Neural cell (in vitro differentiated cells): ENCODE data around the gene CFAP43. TPM values are rescaled to one million over a fixed set of nuclear protein-coding genes. Genes with fewer than 3 reads are reported as not detected.
A peak's percentile ranks its signal among the peaks of the same experiment; 100 is the strongest.

Experiments used
- H2AFZ ChIP-seq: fragments of 200-600, 300-800 bp; sonication (generic), shearing (Covaris generic); 2 replicates; pipeline ENCODE4 v1.6.0; 2014; ENCODE audit warnings: low read depth, mild to moderate bottlenecking, antibody characterized with exemption, low read length, moderate library complexity
- H3F3A ChIP-seq: fragments of 200-600 bp; shearing (Covaris generic); 2 replicates; pipeline ENCODE4 v1.6.1; 2016; ENCODE audit warnings: mild to moderate bottlenecking, moderate library complexity, mixed read lengths, antibody characterized with exemption, low read length; ENCODE audit not compliant: insufficient read depth, poor library complexity, severe bottlenecking
- H3K27ac ChIP-seq: fragments of 200-600, 300-800 bp; sonication (generic), shearing (Covaris generic); 2 replicates; pipeline ENCODE4 v1.5.1; 2014; ENCODE audit warnings: mild to moderate bottlenecking, low read length, moderate library complexity
- H3K27me3 ChIP-seq: fragments of 300-800, 200-600 bp; sonication (generic), shearing (Covaris generic); 2 replicates; pipeline ENCODE4 v1.6.0; 2014; ENCODE audit warnings: mild to moderate bottlenecking, low read depth, low read length, moderate library complexity; ENCODE audit not compliant: insufficient read depth
- H3K36me3 ChIP-seq: fragments of 300-800, 200-600 bp; sonication (generic), shearing (Covaris generic); 2 replicates; pipeline ENCODE4 v1.5.1; 2014; ENCODE audit warnings: mild to moderate bottlenecking, antibody characterized with exemption, low read length, moderate library complexity; ENCODE audit not compliant: insufficient read depth
- H3K4me2 ChIP-seq: fragments of 300-800, 200-600 bp; sonication (generic), shearing (Covaris generic); 2 replicates; pipeline ENCODE4 v1.6.0; 2014; ENCODE audit warnings: mild to moderate bottlenecking, low read length
- H3K4me3 ChIP-seq: fragments of 300-800, 200-600 bp; sonication (generic), shearing (Covaris generic); 2 replicates; pipeline ENCODE4 v1.5.1; 2014; ENCODE audit warnings: mild to moderate bottlenecking, low read length, moderate library complexity
- H3K79me2 ChIP-seq: fragments of 200-600 bp; shearing (Covaris generic); replicated peaks from 2 replicates; pipeline ENCODE4 v1.6.0; 2014; ENCODE audit warnings: mild to moderate bottlenecking, low read length, moderate library complexity; ENCODE audit not compliant: insufficient read depth
- H3K9ac ChIP-seq: fragments of 300-800, 200-600 bp; sonication (generic), shearing (Covaris generic); 2 replicates; pipeline ENCODE4 v1.6.1; 2016; ENCODE audit warnings: mild to moderate bottlenecking, low read length, mixed read lengths
- H3K9me2 ChIP-seq: fragments of 200-600 bp; shearing (Covaris generic); 2 replicates; pipeline ENCODE4 v1.6.1; 2016; ENCODE audit warnings: mild to moderate bottlenecking, low read length, mixed read lengths; ENCODE audit not compliant: insufficient read depth
- H3K9me3 ChIP-seq: fragments of 200-600, 300-800 bp; sonication (generic), shearing (Covaris generic); 2 replicates; pipeline ENCODE4 v1.6.1; 2016; ENCODE audit warnings: mild to moderate bottlenecking, mixed run types, low read length, moderate library complexity, mixed read lengths
- H4K20me1 ChIP-seq: fragments of 200-600 bp; shearing (Covaris generic); 2 replicates; pipeline ENCODE4 v1.6.1; 2016; ENCODE audit warnings: mild to moderate bottlenecking, mixed run types; ENCODE audit not compliant: insufficient read depth
- CTCF ChIP-seq: fragments of 450-650 bp; IDR thresholded peaks from 2 replicates; pipeline ENCODE4 v1.5.1; 2014; ENCODE audit warnings: antibody characterized with exemption, mild to moderate bottlenecking, moderate library complexity; ENCODE audit not compliant: poor library complexity, severe bottlenecking
- EP300 ChIP-seq: fragments of 450-650 bp; conservative IDR thresholded peaks from 2 replicates; pipeline ENCODE4 v1.6.1; 2014; ENCODE audit warnings: antibody characterized with exemption, mild to moderate bottlenecking, moderate library complexity; ENCODE audit not compliant: poor library complexity, severe bottlenecking
- EZH2 ChIP-seq: fragments of 200-600, 300-800 bp; shearing (Covaris generic), sonication (generic); IDR thresholded peaks from 2 replicates; pipeline ENCODE4 v1.6.1; 2014; ENCODE audit warnings: antibody characterized with exemption, low read length, borderline replicate concordance, mild to moderate bottlenecking; ENCODE audit not compliant: insufficient read depth, poor library complexity, severe bottlenecking
- MXI1 ChIP-seq: fragments of 450-650 bp; conservative IDR thresholded peaks from 2 replicates; pipeline ENCODE4 v1.6.1; 2014; ENCODE audit warnings: antibody characterized with exemption, mild to moderate bottlenecking; ENCODE audit not compliant: poor library complexity, severe bottlenecking
- POLR2AphosphoS5 ChIP-seq: IDR thresholded peaks from 2 replicates; pipeline ENCODE4 v1.6.1; 2012
- RAD21 ChIP-seq: fragments of 450-650 bp; conservative IDR thresholded peaks from 2 replicates; pipeline ENCODE4 v1.6.1; 2014; ENCODE audit warnings: antibody characterized with exemption, mild to moderate bottlenecking, moderate library complexity
- REST ChIP-seq: IDR thresholded peaks from 2 replicates; pipeline ENCODE4 v1.6.1; 2012; ENCODE audit warnings: borderline replicate concordance
- SMC3 ChIP-seq: fragments of 450-650 bp; conservative IDR thresholded peaks from 2 replicates; pipeline ENCODE4 v1.6.1; 2014; ENCODE audit warnings: antibody characterized with exemption, mild to moderate bottlenecking, moderate library complexity; ENCODE audit not compliant: poor library complexity
- TAF1 ChIP-seq: IDR thresholded peaks from 2 replicates; pipeline ENCODE4 v1.6.1; 2012; ENCODE audit warnings: low read depth
- polyA plus RNA-seq: library from polyadenylated mRNA; depleted of rRNA; stranded (reverse); fragments of >200 nt; gene quantifications from 2 replicates; pipeline ENCODE4 v1.2.3, GENCODE V29; 2014

The CFAP43 gene
- polyA plus RNA-seq, 1 donor from 2014 or later = 5.0 TPM

GRCh38 chr10:104121485-104122224 is 110.5 kb downstream of the CFAP43 start, which contains the start of gene SFR1:
SFR1 (plus strand) TSS chr10:104122171; CDS start chr10:104122184, 13 bp downstream.
- no peaks in the 10 kb centered on the region for H3K27me3 ChIP-seq
- no peaks in the 10 kb centered on the region for H3K36me3 ChIP-seq
- no peaks in the 10 kb centered on the region for H3F3A ChIP-seq
- H3K79me2 ChIP-seq = no peaks in the 10 kb centered on the region
- H4K20me1 ChIP-seq = no peaks in the 10 kb centered on the region
- peak within 1 kb of the TSS; percentile 81 for H3K9ac ChIP-seq
- H3K9me2 ChIP-seq = no peaks in the 10 kb centered on the region
- H3K4me2 ChIP-seq = peak within 1 kb of the TSS; percentile 86
- peak within 1 kb of the TSS; percentile 88 for H3K27ac ChIP-seq
- H2AFZ ChIP-seq = peak within 1 kb of the TSS; percentile 90
- no peaks in the 10 kb centered on the region for H3K9me3 ChIP-seq
- peak; percentile 95 for TF ChIP-seq CTCF
- TF ChIP-seq EP300 = peak; percentile 42
- peak; percentile 73 for TF ChIP-seq RAD21
- peak; percentile 46 for TF ChIP-seq TAF1
- peak; percentile 69 for TF ChIP-seq POLR2AphosphoS5
- peak; percentile 66 for TF ChIP-seq REST
- TF ChIP-seq SMC3 = peak; percentile 81
- no peak for TF ChIP-seq EZH2
- TF ChIP-seq MXI1 = no peak
- H3K4me3 ChIP-seq = peak within 1 kb of the TSS; percentile 73

GRCh38 chr10:104120903-104121484 is 111.2 kb downstream of the CFAP43 start:
- no peaks in the 10 kb centered on the region for H3K27me3 ChIP-seq
- no peaks in the 10 kb centered on the region for H3F3A ChIP-seq
- H3K4me3 ChIP-seq = peak overlapping the region; percentile 73
- peak overlapping the region; percentile 87 for H2AFZ ChIP-seq
- H3K79me2 ChIP-seq = no peaks in the 10 kb centered on the region
- no peaks in the 10 kb centered on the region for H4K20me1 ChIP-seq
- H3K9ac ChIP-seq = peak overlapping the region; percentile 81
- H3K36me3 ChIP-seq = no peaks in the 10 kb centered on the region
- TF ChIP-seq MXI1 (no peak), EZH2 (no peak), RAD21 (no peak), REST (no peak), TAF1 (no peak), CTCF (no peak), POLR2AphosphoS5 (no peak), SMC3 (no peak), EP300 (no peak)
- H3K9me3 ChIP-seq = no peaks in the 10 kb centered on the region
- H3K27ac ChIP-seq = peak overlapping the region; percentile 88
- no peaks in the 10 kb centered on the region for H3K9me2 ChIP-seq
- peak overlapping the region; percentile 18 for H3K4me2 ChIP-seq
